IPS DF 19.7 (cell line): Measurements from ENCODE around the gene OXLD1.

ENCODE experiments used
- DNase-seq: peaks from one replicate; pipeline ENCODE4 v3.0.0-alpha.2; 2013; ENCODE audit warnings: low read depth, low spot score

OXLD1 gene

GRCh38 chr17:81702934-81703746 lies 36.7 kb upstream of the OXLD1 start, which contains the start of gene MRPL12:
Gene MRPL12 (plus strand): TSS chr17:81703367. CDS start chr17:81703502, 135 bp downstream.
- DNase-seq = peak; percentile 87

- DNase-seq = no peak
Measured at GRCh38 chr17:81701288-81702071, 35.1 kb upstream of the OXLD1 start.

- no peak for DNase-seq
Measured at GRCh38 chr17:81700353-81701287, 34.2 kb upstream of the OXLD1 start.

- DNase-seq = no peak
Measured at GRCh38 chr17:81697261-81698044, 31.0 kb upstream of the OXLD1 start.

- DNase-seq = no peak
Measured at GRCh38 chr17:81696218-81696941, 30.0 kb upstream of the OXLD1 start.

GRCh38 chr17:81695801-81696200 lies 29.4 kb upstream of the OXLD1 start:
- DNase-seq = no peak

- no peak for DNase-seq
Measured at GRCh38 chr17:81695211-81695610, 28.8 kb upstream of the OXLD1 start.

GRCh38 chr17:81694810-81695209 lies 28.4 kb upstream of the OXLD1 start:
- no peak for DNase-seq

- DNase-seq = no peak
Measured at GRCh38 chr17:81693509-81694210, 27.3 kb upstream of the OXLD1 start.

- no peak for DNase-seq
Measured at GRCh38 chr17:81691608-81692007, 25.2 kb upstream of the OXLD1 start.

- no peak for DNase-seq
Measured at GRCh38 chr17:81691196-81691595, 24.8 kb upstream of the OXLD1 start.

GRCh38 chr17:81690549-81690948 lies 24.1 kb upstream of the OXLD1 start:
- DNase-seq = no peak

- DNase-seq = no peak
Measured at GRCh38 chr17:81690066-81690465, 23.7 kb upstream of the OXLD1 start.

- no peak for DNase-seq
Measured at GRCh38 chr17:81688616-81689015, 22.2 kb upstream of the OXLD1 start.

- DNase-seq = no peak
Measured at GRCh38 chr17:81687770-81688541, 21.6 kb upstream of the OXLD1 start.

GRCh38 chr17:81686614-81687013 lies 20.2 kb upstream of the OXLD1 start:
- no peak for DNase-seq

GRCh38 chr17:81685108-81685507 lies 18.7 kb upstream of the OXLD1 start:
- no peak for DNase-seq

GRCh38 chr17:81684442-81684911 lies 18.1 kb upstream of the OXLD1 start:
- DNase-seq = no peak
